ENCODE measurements around the gene GALNT13.

GRCh38 chr2:154368153-154368552 lies 496.4 kb downstream of the GALNT13 start:
- no peak for TF ChIP-seq CTCF (IDR thresholded peaks at IDR 0.05)
- TF ChIP-seq POLR2A (IDR thresholded peaks at IDR 0.05) = no peak

All from breast epithelium (tissue), 3 donors.